NCI-H1417 (cell line): Measurements from ENCODE around the gene CLSTN1.
"Not testable (repeated sequence)": the region's sequence is repeated elsewhere in the genome, so short reads cannot be mapped to it uniquely, and the experiment has no call there.

Experiments used
- DNase-seq, 3 experiments: peaks; one replicate each; lab custom pipeline; 2025; lab: John Stamatoyannopoulos, UW

Gene CLSTN1

DNA sequence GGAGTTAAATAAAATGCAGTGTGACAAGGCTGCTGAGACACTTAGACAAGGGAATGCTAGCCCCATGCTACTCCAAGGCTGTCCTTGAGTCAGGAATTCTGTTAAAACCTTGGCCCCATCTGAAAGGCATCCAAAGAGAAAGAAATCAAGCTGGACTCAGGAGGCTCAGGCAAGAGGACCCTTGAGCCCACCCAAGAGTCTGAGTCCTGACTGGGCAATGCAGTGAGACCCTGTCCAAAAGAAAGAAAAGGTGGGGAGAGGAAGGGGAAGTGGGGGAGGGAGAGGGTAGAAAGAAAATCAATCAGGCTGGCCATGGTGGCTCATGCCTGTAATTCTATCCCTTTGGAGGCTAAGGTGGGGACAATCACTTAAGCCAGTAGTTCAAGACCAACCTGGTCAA, 26.7 kb downstream of the CLSTN1 start:
- no peak for DNase-seq

DNA sequence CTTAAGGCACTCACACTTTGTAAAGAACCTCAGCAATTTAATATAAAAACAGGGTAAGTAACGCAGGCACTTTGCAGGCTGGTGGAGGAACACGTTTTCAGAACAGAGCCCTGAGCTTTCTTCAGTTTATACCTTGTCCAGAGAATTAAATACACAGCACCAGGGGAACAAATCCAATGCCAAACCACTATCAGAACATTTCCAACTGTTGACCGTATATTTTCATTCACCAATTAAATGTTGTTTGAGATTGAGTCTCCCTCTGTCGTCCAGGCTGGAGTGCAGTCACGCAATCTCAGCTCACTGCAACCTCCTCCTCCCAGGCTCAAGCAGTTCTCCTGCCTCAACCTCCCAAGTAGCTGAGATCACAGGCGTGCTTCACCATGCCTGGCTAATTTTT, 29.7 kb downstream of the CLSTN1 start:
- no peak for DNase-seq

DNA sequence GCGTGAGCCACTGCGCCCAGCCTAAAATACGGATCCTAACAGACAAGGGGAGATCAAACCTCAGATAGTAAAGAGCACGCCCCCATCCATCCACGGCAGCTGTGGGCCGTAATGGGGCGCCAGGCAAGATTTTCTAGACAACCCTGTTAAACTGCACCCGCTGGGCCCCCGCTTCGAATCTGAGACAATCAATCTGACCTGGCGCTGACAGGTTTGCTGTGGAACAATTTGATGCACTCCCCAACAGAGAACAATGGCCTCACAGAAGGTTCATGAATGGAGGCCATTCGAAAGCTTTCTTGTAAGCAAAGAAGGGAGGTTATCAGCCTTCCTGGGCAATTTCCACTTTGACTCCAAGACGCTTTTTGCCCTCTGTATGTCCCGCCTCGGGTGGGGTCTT, 30.5 kb downstream of the CLSTN1 start:
- peak in 2 of 3 experiments; percentile 4 to 38 for DNase-seq

DNA sequence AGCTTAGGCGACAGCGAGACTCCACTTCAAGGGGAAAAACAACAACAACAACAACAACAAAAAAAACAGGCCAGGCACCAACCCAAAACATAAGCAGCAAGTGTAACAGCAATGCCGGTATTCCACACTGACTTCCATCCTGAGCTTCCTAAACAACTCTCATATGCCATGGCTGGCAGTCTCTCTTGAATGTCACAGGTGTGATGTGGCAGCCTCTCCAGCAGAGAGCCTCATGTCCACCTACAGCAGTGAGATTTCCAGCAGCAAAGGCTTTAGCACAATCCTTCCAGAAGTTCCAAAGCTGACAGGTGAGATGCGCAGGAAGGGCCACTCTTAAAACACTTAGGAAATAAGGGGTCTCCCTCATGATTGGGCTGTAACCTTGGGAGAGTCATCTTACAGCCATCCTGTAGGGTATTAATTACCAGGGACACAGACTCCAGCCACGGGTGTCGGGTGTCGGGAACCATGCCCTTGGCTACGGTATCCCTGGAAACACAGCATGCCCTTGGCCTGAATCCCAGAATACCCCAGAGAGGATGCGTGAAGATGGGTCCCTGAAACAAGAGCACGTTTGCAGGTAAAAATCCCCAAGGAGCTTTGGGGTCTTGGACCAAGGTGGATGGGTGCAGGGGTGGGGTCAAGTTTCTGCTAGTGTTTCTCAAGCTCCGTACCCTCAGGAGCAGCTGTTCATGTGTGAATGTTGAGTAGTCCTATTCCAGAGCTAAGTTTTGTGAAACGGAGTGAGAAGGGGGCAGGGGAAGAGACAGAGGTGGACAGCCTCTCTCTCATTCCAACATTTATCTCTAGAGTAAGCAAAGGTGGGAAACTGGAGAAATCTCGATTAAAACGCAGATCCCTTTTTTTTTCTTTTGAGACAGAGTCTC, 31.4 kb downstream of the CLSTN1 start:
- peak; percentile 87 to 97 (median 93) for DNase-seq

DNA sequence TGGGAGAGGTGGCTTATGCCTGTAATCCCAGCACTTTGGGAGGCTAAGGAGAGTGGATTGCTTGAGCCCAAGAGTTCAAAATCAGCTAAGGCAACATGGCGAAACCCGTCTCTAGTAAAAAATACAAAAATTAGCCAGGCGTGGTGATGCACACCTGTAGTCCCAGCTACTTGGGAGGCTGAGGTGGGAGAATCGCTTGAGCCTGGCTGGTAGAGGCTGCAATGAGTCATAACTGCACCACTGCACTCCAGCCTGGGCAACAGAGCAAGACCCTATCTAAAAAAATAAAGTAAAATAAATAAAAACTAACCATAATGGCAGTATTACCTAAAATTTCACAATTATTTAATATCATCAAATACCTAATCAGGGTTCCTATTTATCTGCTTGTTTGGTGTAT, 34.1 kb downstream of the CLSTN1 start:
- not testable (repeated sequence) for DNase-seq

DNA sequence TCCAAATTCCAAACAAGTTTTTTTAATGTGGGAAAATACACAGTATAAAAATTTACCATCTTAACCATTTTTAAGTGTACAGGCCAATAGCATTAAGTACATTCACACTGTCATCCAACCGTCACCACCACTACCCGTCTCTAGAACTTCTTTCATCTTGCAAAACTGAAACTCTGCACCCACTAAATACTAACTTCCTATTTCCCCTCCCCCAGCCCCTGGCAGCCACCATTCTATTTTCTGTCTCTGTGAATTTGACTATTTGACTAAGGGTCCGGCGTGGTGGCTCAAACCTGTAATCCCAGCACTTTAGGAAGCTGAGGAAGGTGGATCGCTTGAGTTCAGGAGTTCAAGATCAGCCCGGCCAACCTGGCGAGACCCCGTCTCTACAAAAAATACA, 36.1 kb downstream of the CLSTN1 start:
- DNase-seq: no peak

DNA sequence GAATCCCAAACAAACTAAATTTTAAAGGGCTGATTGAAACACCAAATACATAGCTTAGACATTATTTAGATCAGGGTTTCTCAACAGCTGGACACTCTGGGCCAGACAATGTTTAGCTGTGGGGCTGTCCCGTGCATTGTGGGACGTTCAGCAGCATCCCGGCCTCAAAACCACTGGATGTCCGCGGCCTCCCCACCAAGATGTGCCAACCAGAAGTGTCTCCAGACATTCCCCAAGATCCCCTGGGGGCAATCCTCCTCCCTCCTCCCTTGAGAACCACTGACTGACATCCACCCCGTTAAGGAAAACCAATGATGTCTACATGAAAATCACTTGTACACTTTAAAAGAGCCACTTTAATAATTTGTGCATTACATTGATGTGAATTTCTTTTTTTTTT, 38.4 kb downstream of the CLSTN1 start:
- DNase-seq: no peak

DNA sequence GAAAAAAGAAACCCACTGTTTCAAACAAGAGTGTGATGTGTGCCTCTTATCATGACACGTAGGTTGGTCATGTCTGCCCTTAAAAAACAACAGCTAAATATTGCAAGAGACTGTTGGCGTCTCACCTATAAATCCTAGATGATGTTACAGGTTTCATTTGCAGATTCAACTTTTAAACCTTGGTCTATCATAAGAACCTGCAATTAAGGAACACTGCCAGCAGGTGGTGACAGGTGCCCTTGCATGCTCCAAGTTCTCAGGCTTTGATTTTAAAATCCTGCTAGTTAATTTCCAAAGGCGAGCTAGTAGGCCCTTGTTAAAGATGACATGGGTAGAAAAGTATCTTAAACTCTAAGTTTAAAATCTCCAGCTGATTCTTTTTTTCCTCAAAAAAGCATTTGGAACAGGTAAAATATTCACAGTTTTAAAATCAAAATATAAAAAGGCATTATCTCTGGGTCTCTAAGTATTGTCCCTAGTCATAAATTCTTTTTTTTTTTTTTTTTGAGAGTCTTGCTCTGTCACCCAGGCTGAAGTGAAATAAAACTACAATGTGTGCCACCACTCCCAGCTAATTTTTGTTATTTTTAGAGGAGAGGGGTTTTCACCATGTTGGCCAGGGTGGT, 39.1 kb downstream of the CLSTN1 start:
- DNase-seq: peak; percentile 2 to 73 (median 68)

DNA sequence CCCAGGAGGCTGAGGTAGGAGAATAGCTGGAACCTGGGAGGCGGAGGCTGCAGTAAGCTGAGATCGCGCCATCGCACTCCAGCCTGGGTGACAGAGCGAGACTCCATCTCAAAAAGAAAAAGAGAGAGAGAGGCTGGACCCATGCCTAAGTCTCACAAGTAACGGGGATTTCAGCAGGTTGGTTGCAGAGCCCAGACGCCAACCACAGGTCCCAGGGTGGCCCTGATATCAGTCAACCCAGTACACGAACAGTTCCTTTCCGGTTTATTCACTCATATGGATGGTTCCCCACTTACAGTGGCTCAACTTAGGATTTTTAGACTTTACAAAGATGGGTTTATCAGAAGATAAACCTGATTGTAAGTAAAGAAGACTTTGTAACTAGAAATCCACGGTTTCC, 40.9 kb downstream of the CLSTN1 start:
- DNase-seq: no peak

DNA sequence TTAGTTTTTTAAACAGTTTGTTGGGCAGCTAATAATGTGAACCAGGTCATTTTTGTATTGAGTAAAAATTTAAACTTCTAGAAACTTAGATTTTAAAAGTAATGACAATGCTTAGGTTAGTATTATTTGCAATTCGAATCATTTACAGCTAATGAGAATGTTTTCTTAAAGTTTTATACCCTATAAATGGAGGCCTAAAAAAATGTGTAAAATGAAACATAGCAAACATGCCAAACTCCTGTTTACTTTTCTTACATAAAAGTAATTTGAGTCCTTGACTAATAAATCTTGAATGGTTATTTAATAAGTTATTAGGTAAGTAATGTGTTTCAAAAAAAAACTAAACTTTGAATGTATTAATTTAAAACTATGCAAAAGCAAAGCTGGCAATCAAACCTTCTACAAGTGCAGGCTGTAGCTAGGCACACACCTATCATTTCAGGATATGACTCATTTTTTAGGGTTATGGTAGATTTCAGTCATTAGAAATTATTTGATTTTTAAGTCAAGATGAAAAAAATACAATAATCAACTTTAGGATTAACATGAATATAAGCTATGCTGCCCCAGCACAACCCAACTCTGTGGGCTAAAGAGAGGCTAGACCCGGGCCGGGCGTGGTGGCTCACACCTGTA, 41.5 kb downstream of the CLSTN1 start:
- no peak for DNase-seq

DNA sequence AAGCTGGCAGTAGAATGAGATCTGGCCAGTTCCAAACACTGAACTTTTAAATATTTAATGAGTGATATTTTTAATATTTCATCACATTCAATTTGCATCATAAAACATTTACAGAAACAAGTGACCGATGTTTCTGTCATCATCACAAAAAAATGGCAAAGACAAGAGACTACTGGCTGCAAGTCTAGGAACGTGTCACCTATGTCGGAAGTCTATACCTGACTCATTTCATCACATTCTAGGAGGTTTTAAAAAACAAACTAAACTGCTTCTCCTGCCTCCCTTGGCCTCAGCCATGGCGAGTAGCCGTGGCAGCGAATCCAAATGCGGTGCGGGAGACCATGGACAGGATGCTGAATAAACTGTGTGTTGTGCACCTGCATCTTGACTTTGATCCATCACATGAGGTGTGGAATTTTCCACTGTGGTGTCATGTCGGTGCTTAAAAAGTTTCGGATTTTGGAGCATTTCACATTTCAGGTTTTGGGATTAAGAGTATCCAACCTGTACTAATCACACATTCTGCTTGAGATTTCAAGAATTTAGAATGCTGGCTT, 43.1 kb downstream of the CLSTN1 start:
- no peak for DNase-seq

DNA sequence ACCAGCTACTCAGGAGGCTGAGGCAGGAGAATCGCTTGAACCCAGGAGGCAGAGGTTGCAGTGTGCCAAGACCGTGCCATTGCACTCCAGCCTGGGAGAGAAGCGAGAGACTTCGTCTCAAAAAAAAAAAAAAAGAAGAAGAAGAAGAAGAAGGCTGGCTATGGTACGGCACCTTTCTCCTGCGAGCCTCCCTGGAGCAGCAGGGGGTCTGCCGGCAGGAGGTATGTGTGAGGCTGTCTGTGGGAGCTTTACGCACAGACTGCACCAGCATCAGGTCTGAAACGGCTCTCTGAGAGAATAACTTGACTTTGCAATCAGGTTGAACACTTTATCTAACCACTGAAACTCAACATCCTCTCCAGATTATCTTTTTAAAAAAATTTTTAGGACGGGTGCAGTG, 44.9 kb downstream of the CLSTN1 start:
- no peak for DNase-seq

DNA sequence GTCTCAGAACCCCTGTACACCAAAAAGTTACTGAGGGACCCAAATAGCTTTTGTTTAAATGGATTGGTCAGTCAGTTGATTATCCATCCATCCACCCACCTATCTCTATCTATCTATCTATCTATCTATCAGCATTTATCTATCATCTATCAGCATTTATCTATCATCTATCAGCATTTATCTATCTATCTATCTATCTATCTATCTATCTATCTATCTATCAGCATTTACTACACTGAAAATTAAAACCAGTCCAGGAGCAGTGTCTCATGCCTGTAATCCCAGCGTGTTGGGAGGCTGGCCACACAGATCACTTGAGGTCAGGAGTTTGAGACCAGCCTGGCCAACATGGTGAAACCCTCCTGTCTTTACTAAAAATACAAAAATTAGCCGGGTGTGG, 47.1 kb downstream of the CLSTN1 start:
- no peak for DNase-seq

DNA sequence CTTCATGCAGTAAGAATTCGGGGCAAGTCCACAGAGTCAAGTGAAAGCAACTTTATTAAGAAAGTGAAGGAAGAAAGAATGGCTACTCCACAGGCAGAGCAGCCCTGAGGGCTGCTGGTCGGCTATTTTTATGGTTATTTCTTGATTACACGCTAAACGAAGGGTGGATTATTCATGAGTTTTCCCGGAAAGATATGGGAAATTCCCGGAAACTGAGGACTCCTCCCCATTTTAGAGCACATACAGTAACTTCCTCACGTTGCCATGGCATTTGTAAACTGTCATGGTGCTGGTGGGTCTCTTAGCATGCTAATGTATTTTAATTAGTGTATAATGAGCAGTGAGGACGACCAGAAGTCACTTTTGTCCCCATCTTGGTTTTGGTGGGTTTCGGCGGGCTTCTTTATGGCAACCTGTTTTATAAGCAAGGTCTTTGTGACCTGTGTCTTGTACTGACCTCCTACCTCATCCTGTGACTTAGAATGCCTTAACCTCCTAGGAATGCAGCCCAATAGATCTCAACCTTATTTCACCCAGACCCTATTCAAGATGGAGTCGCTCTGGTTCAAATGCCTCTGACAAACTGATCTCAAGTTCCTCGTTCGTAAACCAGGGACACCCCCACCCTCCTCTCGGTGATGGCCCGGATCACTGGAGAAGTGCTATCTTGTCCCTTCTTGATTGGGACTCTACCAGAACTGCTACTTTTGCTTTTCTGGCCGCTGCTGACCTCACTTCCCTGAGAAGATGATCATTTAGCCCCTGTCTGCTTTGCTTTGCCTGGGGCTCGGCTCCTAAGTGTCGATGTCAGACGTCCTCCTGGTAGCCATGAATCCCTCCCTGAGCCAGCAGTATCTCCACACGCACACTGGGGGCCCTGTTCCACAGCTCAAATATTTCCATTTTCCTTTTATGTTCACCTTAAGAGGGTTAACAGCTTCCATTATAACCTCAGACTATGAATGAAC, 48.8 kb downstream of the CLSTN1 start:
- DNase-seq: no peak

DNA sequence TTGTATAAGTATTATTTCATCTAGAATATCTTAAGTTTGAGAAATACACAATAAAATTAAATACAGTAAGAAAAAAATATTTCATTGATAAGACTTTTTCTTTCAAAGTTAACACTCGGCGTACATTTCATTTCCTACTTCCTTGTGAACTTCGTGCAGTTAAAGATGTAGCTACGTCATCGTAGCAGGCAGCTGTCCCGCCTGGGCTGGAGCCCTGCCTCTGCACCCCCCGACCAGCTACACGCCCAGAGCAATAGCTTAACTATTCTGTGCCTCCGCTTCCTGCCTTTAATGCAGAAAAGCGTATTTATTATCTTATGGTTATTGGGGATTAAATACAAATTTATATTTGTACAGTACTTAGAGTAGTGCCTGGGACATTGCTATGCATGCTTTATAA, 53.5 kb downstream of the CLSTN1 start:
- DNase-seq: no peak

DNA sequence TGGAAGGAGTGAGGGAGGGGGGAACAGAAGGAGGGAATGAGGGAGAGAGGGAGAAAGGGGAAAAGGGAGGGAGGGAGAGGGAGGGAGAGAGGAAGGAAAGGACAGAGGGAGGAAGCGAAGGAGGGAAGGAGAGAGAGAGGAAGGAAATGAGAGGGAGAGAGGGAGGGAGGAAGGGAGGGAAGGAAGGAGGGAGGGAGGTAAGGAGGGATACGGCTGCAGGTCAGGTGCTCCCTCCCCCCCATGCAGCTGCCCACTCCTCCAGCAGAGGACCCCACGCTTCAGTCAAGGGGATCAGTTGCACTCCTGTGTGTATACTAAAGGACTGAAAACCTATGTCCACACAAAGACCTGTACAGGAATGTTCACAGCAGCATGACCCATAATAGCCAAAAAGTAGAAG, 54.8 kb downstream of the CLSTN1 start:
- DNase-seq: no peak

DNA sequence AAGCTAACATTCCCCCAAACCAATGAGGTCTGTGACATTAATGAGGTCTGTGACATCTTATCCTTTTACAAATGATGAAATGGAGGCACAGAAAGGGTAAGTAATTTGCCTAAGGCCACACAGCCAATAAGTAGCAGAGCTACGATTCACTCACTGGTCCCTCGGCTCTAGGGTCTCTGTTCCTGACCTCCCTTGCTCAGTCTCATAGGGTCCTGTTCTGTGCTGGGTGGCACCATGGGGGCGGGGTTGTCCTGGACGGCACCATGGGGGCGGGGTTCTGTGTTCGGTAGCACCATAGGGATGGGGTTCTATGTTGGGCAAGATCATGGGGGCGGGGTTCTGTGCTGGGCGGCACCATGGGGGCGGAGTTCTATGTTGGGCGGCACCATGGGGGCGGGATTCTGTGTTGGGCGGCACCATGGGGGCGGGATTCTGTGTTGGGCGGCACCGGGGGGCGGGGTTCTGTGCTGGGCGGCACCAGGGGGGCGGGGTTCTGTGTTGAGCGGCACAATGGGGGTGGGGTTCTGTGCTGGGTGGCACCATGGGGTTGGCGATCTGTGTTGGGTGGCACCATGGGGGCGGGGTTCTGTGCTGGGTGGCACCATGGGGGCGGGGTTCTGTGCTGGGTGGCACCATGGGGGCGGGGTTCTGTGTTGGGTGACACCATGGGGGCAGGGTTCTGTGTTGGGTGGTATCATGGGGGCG, 55.6 kb downstream of the CLSTN1 start:
- peak in 1 of 3 experiments; percentile 9 for DNase-seq

DNA sequence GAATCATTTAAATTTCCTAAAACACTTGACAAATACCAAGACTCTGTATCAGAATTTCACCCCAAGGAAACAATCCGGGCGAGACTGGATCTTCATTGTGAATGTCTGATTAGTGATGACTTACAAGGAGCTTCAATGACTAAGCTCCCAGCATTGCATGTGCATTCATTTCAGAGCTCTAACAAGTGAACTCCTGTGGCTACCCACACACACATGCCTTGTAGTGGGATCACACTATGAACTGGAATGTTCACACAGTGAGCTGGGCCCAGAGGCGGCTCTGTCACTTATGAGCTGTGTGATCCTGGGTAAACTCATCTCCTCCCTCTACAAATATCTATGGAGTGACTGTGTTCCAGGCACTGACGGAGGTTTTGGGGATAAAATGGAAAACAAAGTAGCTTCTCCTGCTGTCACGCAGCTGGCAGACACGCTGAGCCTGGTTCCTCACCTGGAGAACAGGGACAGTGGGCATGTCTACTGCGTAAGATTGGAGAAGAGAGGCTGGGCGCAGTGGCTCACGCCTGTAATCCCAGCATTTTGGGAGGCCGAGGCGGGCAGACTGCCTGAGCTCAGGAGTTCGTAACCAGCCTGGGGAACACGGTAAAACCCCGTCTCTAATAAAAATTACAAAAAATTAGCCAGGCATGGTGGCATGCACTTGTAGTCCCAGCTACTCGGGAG, 56.9 kb downstream of the CLSTN1 start:
- no peak for DNase-seq

DNA sequence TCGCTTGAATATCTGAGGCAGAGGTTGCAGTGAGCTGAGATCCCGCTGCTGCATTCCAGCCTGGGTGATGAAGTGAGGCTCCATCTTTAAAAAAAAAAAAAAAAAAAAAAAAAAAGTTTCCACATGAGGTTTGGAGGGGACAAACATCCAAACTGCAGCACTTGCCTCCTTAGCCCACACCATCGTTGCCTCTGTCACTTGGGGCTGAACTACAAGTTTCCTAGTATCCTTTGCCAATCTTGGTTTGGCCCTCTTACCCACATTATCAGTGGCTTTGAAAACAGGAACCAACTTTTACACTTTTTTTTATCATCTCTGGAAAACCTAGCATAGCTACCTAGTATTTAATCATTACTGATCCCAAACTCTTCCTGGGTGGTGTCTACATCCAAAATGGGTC, 59.2 kb downstream of the CLSTN1 start:
- DNase-seq: no peak

DNA sequence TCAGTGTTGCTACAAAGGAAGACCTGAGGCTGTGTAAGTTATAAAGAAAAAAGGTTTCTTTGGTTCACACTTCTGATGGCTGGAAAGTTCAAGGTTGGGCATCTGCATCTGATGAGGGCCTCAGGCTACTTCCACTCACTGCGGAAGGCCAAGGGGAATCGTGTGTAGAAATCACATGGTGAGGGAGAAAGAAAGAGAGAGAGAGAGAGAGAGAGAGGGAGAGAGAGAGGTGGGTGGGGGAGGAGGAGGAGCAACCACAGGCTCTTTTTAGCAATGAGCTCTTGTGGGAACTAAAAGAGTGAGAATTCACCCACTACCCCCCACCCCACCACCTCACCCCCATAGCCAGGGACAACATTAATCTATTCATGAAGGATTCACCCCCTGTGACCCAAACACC, 59.9 kb downstream of the CLSTN1 start:
- DNase-seq: no peak
